ENCODE results near the gene DUOX1. TPM values are rescaled to one million over a fixed set of nuclear protein-coding genes. Genes with fewer than 3 reads are reported as not detected.

DUOX1 gene
- total and polyA plus RNA-seq, 2 of the 13 experiments (the other 11 are each of a cell fraction or from before 2014, with no cell fraction given): 0.03 TPM; not detected in 1

DNA sequence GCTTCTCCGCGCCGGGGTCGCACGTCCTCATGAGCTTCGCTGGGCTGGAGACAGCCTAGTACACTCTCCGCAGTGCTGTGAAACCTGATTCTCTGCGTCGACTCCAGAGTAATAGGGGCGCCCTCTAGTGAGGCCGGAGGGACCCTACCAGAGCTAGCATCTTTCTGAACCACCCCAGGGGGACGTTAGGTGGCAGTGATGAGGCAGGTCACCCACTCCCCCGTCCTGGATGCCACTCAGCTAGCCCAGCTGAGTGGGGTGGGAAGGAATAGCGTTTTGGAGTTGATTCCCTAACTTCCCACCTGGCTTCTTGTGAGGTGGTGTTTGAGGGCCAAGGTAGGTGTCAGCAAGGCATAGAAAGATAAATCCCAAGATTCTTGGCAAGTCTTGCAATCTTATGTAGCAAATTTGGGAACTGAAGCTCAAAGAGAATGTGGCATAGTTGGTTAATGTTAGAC is 11.6 kb upstream of the DUOX1 start (continued):
- TF ChIP-seq, protein P1, sequence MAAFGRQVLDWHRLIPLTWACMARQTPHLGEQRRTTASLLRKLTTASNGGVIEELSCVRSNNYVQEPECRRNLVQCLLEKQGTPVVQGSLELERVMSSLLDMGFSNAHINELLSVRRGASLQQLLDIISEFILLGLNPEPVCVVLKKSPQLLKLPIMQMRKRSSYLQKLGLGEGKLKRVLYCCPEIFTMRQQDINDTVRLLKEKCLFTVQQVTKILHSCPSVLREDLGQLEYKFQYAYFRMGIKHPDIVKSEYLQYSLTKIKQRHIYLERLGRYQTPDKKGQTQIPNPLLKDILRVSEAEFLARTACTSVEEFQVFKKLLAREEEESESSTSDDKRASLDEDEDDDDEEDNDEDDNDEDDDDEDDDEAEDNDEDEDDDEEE (CRISPR knock-in tag; IDR thresholded peaks at IDR 0.05): no peak; the same call in 1 of the 2 replicates
- TF ChIP-seq ZNF569 (CRISPR knock-in tag; IDR thresholded peaks at IDR 0.05; ENCODE audit: borderline replicate concordance) (no peak), ZNF44 (CRISPR knock-in tag; IDR thresholded peaks at IDR 0.05) (0 out of 2 replicates have a peak, but pooled peaks have one; percentile 50), TFDP2 (CRISPR knock-in tag; IDR thresholded peaks at IDR 0.05) (no peak), RBAK (CRISPR knock-in tag; IDR thresholded peaks at IDR 0.05) (no peak), ZNF468 (CRISPR knock-in tag; IDR thresholded peaks at IDR 0.05) (no peak), MIER3 (CRISPR knock-in tag; IDR thresholded peaks at IDR 0.05; ENCODE audit: borderline replicate concordance) (0 out of 2 replicates have a peak, but pooled peaks have one; percentile 48), RARG (CRISPR knock-in tag; IDR thresholded peaks at IDR 0.05; ENCODE audit: low read depth) (no peak), MATR3 (CRISPR knock-in tag; IDR thresholded peaks at IDR 0.05) (no peak), ZBTB8A (CRISPR knock-in tag; IDR thresholded peaks at IDR 0.05; ENCODE audit: borderline replicate concordance, low read depth) (no peak)
- TF ChIP-seq, protein P2, sequence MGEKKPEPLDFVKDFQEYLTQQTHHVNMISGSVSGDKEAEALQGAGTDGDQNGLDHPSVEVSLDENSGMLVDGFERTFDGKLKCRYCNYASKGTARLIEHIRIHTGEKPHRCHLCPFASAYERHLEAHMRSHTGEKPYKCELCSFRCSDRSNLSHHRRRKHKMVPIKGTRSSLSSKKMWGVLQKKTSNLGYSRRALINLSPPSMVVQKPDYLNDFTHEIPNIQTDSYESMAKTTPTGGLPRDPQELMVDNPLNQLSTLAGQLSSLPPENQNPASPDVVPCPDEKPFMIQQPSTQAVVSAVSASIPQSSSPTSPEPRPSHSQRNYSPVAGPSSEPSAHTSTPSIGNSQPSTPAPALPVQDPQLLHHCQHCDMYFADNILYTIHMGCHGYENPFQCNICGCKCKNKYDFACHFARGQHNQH (CRISPR knock-in tag; IDR thresholded peaks at IDR 0.05): peak; percentile 65; the same call in 1 of the 2 replicates
- TF ChIP-seq, protein P3, sequence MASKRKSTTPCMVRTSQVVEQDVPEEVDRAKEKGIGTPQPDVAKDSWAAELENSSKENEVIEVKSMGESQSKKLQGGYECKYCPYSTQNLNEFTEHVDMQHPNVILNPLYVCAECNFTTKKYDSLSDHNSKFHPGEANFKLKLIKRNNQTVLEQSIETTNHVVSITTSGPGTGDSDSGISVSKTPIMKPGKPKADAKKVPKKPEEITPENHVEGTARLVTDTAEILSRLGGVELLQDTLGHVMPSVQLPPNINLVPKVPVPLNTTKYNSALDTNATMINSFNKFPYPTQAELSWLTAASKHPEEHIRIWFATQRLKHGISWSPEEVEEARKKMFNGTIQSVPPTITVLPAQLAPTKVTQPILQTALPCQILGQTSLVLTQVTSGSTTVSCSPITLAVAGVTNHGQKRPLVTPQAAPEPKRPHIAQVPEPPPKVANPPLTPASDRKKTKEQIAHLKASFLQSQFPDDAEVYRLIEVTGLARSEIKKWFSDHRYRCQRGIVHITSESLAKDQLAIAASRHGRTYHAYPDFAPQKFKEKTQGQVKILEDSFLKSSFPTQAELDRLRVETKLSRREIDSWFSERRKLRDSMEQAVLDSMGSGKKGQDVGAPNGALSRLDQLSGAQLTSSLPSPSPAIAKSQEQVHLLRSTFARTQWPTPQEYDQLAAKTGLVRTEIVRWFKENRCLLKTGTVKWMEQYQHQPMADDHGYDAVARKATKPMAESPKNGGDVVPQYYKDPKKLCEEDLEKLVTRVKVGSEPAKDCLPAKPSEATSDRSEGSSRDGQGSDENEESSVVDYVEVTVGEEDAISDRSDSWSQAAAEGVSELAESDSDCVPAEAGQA (IDR thresholded peaks at IDR 0.05; ENCODE audit: low read depth): no peak
- TF ChIP-seq, protein P3 (CRISPR knock-in tag; IDR thresholded peaks at IDR 0.05; ENCODE audit: borderline replicate concordance): no peak
- TF ChIP-seq, protein P4, sequence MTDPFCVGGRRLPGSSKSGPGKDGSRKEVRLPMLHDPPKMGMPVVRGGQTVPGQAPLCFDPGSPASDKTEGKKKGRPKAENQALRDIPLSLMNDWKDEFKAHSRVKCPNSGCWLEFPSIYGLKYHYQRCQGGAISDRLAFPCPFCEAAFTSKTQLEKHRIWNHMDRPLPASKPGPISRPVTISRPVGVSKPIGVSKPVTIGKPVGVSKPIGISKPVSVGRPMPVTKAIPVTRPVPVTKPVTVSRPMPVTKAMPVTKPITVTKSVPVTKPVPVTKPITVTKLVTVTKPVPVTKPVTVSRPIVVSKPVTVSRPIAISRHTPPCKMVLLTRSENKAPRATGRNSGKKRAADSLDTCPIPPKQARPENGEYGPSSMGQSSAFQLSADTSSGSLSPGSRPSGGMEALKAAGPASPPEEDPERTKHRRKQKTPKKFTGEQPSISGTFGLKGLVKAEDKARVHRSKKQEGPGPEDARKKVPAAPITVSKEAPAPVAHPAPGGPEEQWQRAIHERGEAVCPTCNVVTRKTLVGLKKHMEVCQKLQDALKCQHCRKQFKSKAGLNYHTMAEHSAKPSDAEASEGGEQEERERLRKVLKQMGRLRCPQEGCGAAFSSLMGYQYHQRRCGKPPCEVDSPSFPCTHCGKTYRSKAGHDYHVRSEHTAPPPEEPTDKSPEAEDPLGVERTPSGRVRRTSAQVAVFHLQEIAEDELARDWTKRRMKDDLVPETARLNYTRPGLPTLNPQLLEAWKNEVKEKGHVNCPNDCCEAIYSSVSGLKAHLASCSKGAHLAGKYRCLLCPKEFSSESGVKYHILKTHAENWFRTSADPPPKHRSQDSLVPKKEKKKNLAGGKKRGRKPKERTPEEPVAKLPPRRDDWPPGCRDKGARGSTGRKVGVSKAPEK (CRISPR knock-in tag; IDR thresholded peaks at IDR 0.05; ENCODE audit: borderline replicate concordance): no peak
